EL (cell line): Measurements from ENCODE around the gene CCAR1.
"Not testable (repeated sequence)": the region's sequence is repeated elsewhere in the genome, so short reads cannot be mapped to it uniquely, and the experiment has no call there.

Experiments used
- DNase-seq: peaks from one replicate; pipeline ENCODE4 v3.0.0-alpha.2; 2016

The CCAR1 gene

DNA sequence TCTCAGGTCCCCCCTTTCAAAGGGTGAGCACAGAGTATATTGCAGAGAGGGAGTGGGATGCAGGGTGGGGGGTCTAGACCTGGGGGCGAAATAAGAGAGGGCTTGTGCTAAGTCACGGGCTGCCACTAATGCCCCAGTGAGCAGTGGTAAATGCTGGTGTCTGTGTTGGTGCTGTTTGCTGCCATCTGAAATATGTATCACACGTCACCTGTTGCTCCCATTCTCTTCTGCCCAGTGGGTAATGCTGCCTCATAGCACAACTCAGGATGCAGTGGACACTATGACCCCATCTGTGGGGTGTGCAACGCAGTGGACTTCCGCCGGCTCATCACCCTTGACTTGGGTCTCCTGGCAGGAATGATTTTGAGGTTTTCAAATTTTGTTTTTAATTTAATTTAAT, 108.9 kb downstream of the CCAR1 start:
- DNase-seq, result no peak

DNA sequence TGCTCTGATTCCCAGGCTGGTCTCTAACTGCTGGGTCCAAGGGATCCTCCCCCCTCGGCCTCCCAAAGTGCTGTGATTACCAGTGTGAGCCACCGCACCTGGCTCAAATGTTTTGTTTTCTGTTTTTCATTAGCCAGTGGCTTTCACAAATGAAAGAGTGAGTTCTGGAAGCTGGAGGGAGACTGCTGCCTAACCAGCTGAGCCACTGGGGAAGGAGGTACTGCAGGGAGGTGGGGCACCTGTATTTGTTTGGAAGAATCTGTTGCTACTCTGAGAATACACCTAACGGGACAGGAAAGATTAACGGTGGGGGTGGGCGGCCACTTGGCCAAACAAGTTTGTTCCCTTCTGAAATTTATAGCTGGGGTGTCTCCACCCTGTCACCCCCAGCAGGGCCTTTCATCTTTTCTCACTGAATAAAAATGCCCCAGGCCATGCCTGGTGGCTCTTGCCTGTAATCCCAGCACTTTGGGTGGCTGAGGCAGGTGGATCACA, 111.0 kb downstream of the CCAR1 start:
- DNase-seq, result no peak

DNA sequence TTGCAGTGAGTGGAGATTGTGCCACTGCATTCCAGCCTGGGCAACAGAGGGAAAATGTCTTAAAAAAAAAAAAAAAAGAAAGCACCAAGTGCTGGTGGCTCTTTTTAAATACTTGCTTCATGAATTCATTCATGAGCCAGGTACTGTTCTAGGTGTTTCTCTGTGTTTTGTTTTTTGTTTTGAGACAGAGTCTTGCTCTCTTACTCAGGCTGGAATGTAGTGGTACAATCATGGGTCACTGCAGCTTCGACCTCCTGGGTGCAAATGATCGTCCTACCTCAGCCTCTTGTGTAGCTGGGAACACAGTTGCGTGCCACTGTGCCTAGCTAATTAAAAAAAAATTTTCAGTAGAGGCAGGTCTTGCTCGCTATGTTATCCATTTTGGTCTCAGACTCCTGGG, 111.6 kb downstream of the CCAR1 start:
- DNase-seq, result no peak

DNA sequence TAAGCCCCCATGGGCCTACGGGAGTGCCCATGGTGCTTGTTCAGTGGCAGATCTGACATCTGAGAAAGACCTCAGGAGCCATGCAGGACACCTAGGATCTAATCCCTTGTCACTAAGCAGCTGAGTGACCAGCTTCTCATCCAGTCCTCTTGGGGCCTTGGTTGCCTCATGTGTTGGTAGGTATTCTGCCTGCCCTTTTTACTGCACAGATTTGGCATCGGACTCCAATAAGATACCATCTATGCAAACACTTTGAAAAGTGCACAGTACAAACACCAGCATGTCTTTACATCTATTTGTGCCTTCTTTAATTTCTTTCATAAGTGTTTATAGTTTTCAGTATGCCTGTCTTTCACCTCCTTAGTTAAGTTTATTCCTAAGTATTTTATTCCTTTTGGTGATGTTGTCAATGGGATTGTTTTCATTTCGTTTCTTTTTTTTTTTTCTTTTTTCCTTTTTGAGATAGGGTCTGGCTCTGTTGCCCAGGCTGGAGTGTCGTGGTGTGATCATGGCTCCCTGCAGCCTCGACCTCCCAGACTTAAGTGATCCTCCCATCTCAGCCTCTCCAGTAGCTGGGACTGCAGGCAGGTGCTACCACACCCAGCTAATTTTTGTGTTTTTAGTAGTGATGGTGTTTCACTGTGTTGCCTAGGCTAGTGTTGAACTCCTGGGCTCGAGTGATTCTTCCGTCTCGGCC, 116.7 kb downstream of the CCAR1 start:
- no peak for DNase-seq

DNA sequence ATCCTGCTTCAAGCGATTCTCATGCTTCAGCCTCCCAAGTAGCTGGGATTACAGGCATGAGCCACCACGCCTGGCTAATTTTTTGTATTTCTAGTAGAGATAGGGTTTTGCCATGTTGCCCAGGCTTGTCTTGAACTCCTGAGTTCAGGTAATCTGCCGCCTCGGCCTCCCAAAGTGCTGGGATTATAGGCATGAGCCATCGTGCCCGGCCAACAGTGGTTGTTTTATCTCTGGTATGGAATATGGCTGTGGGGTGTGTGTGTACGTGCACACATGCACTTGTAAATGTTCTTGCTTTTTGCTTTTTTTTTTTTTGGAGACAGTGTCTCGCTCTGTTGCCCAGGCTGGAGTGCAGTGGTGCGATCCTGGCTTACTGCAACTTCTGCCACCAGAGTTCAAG, 119.6 kb downstream of the CCAR1 start:
- not testable (repeated sequence) for DNase-seq
